ENCODE data around the gene PLPPR3. TPM values are rescaled to one million over a fixed set of nuclear protein-coding genes. Genes with fewer than 3 reads are reported as not detected.

The PLPPR3 gene
- 2.5 to 5.6 TPM (median 3.7 TPM) in 5 replicates for total RNA-seq (2022; extraction: Qiagen RNA extraction)

DNA sequence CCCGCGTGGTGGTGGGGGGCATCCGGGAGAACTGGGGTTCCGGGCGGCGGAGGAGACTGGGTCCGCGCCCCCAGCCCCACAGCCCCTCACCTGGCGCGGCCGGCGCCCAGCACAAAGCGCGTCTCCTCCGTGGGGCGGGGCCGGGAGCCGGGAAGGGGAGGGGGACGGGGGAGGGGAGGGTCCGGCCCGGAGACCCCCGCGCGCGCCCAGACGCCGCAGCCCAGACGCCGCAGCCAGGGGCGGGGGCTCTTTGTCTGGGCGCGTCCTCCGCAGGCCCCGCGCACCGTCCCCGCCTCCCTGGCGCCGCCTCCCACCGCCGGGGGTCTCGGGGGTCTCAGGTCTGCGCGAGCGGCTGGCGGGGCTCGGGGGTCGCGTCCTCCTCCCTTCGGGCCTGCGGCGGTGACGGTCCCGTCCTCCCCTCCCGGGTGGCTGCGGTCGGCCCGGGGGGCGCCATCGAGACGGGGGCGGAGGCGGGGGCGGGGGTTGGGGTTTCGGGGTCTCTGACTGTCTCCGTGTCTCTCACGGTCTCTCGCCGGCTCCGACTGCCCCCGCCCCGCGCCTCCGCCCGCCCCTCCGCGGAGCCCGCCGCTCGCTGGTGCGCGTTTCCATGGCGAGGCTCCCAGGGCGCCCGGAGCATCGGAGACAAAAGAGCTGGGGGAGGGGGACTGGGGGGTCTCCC lies at the start of gene PLPPR3:
TSS of gene PLPPR3 (minus strand) at position 131 of the 679 bp plus-strand sequence. CDS start 396 bp downstream, outside the sequence.

DNA sequence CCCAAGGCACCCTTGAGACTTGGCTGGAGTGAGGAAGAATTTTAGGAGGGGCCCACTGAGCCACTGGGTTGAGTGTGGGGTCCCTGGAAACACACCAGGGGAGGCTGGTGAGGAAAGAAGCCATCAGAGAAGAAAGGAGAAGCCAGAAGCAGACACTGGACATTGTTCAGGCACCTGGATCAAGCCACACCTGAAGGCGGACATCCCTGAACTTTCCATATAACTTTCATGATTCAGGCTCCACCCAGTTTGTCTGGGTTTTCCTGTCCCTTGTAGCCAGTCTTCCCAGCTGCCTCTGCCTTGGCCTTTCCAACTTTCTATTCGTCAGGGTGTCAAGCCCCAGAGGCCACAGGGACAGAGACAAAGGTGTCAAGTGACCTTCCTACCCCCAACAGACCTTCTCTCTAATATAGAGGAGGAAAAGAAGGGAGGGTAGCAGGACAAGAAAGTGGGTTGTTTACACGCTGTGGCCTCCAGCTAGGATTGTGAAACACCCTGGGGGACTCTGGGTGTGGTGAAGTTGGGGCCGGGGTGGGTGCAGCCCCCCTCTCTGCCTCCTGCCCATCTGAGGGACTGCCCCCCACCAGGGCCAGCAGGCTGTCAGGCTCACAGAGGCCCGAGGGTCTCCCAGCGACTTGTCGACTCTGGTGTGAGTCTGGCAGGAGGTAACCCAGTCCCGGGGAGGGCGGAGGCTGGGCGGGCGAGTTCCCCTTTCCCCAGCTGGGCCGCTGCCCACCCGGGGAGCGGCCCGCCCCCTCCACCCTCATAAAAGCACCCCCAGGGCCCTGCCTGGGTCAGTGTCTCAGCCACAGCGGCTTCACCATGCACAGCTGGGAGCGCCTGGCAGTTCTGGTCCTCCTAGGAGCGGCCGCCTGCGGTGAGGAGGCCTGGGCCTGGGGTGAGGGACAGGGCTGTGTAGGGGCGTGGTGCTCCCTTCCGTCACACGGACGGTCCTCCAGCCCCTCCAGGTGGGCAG lies 37.4 kb upstream of the PLPPR3 start, which contains the start of gene CFD:
TSS of gene CFD (plus strand) at position 797 of the 976 bp plus-strand sequence. CDS start at position 823, 26 bp downstream.

GRCh38 chr19:852136-853013 lies 30.6 kb upstream of the PLPPR3 start, which contains the start of gene ELANE:
ELANE (plus strand) TSS chr19:852303; CDS start chr19:852329, 26 bp downstream.

GRCh38 chr19:840519-841206 lies 18.9 kb upstream of the PLPPR3 start, which contains the start of gene PRTN3:
PRTN3 (plus strand) TSS chr19:840999; CDS start chr19:841009, 10 bp downstream.

GRCh38 chr19:827710-828321 lies 6.1 kb upstream of the PLPPR3 start, which contains the start of gene AZU1:
AZU1 (plus strand) TSS chr19:827837; CDS start chr19:827847, 10 bp downstream.

DNA sequence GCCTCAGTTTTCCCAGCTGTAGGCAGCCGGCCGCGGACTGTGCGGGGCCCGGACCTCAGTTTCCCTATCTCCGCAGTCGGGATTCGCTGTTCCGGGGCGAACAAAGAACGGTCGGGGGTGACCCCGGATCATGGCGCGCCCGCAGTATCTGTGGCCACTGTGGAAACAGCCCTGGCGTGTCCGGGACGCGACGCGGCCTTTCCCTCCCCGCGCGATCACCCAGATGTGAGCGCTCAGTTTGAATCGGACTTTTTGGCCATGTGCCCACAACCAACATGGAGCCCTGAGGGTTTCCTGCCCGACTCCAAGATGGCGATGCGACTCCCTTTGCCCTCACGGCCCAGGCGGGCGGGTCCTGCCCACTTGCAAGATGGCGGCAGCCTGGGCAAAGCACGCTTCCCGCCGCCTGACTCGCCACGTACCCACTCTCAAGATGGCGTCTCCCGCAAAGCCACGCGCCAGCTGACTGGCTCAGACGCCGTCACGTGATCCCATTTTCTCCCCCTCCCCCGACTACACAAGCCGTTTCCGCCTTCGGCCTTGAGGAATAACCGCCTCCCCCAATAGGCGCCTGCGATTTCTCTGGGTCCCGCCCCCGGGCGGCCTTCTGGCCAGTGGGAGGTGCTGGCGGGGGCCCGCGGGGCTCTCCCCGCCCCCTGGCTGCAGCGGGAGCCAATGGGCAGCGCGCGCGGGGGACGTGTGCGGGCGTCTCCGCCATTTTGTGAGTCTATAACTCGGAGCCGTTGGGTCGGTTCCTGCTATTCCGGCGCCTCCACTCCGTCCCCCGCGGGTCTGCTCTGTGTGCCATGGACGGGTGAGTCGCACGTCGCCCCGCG lies 24.8 kb downstream of the PLPPR3 start, which contains the start of gene PTBP1:
TSS of gene PTBP1 (plus strand) at position 761 of the 836 bp plus-strand sequence. CDS start at position 807, 46 bp downstream.

Other genes with a start within 250 kb of the PLPPR3 start
- 645 to 729 TPM (median 699 TPM) in 5 replicates for gene BSG, start 249.4 kb downstream of the PLPPR3 start, total RNA-seq (2022; extraction: Qiagen RNA extraction)
- 30.4 to 38.9 TPM (median 35.2 TPM) in 5 replicates for gene HCN2, start 232.1 kb downstream of the PLPPR3 start, total RNA-seq (2022; extraction: Qiagen RNA extraction)
- gene POLRMT, start 188.4 kb downstream of the PLPPR3 start, total RNA-seq (2022; extraction: Qiagen RNA extraction), result 68.0 to 91.4 TPM (median 86.6 TPM) in 5 replicates
- 0.37 to 0.75 TPM (median 0.55 TPM) in 5 replicates for gene FGF22, start 182.1 kb downstream of the PLPPR3 start, total RNA-seq (2022; extraction: Qiagen RNA extraction)
- 53.5 to 72.9 TPM (median 70.7 TPM) in 5 replicates for gene RNF126, start 158.7 kb downstream of the PLPPR3 start, total RNA-seq (2022; extraction: Qiagen RNA extraction)
- 210 to 272 TPM (median 239 TPM) in 5 replicates for gene FSTL3, start 145.6 kb downstream of the PLPPR3 start, total RNA-seq (2022; extraction: Qiagen RNA extraction)
- gene PRSS57, start 126.5 kb downstream of the PLPPR3 start, total RNA-seq (2022; extraction: Qiagen RNA extraction), result 0.16 to 0.23 TPM in 2 of 5 replicates, not detected in the others
- 12.0 to 17.9 TPM (median 14.3 TPM) in 5 replicates for gene PALM, start 113.0 kb downstream of the PLPPR3 start, total RNA-seq (2022; extraction: Qiagen RNA extraction)
- 73.4 to 86.5 TPM (median 79.6 TPM) in 5 replicates for gene MISP, start 70.8 kb downstream of the PLPPR3 start, total RNA-seq (2022; extraction: Qiagen RNA extraction)
- gene PTBP1, start 24.5 kb downstream of the PLPPR3 start, total RNA-seq (2022; extraction: Qiagen RNA extraction), result 195 to 244 TPM (median 206 TPM) in 5 replicates
- 0.14 to 0.56 TPM (median 0.23 TPM) in 5 replicates for gene AZU1, start 5.9 kb upstream of the PLPPR3 start, total RNA-seq (2022; extraction: Qiagen RNA extraction)
- gene PRTN3, start 19.0 kb upstream of the PLPPR3 start, total RNA-seq (2022; extraction: Qiagen RNA extraction), result 0.14 to 0.46 TPM (median 0.43 TPM) in 5 replicates
- gene ELANE, start 30.3 kb upstream of the PLPPR3 start, total RNA-seq (2022; extraction: Qiagen RNA extraction), result 0.09 to 0.46 TPM (median 0.20 TPM) in 5 replicates
- gene CFD, start 37.7 kb upstream of the PLPPR3 start, total RNA-seq (2022; extraction: Qiagen RNA extraction), result 8.2 to 22.5 TPM (median 20.7 TPM) in 5 replicates
- gene MED16, start 71.2 kb upstream of the PLPPR3 start, total RNA-seq (2022; extraction: Qiagen RNA extraction), result 13.1 to 25.9 TPM (median 23.8 TPM) in 5 replicates
- not detected in 5 replicates for gene RNU6-9, start 71.5 kb upstream of the PLPPR3 start, total RNA-seq (2022; extraction: Qiagen RNA extraction)
- gene R3HDM4, start 91.3 kb upstream of the PLPPR3 start, total RNA-seq (2022; extraction: Qiagen RNA extraction), result 30.7 to 39.0 TPM (median 37.7 TPM) in 5 replicates
- gene KISS1R, start 95.4 kb upstream of the PLPPR3 start, total RNA-seq (2022; extraction: Qiagen RNA extraction), result 0.18 to 0.53 TPM (median 0.47 TPM) in 5 replicates
- 4.5 to 5.5 TPM (median 4.9 TPM) in 5 replicates for gene ARID3A, start 104.1 kb upstream of the PLPPR3 start, total RNA-seq (2022; extraction: Qiagen RNA extraction)
- 41.9 to 70.4 TPM (median 66.9 TPM) in 5 replicates for gene WDR18, start 162.4 kb upstream of the PLPPR3 start, total RNA-seq (2022; extraction: Qiagen RNA extraction)
- 1.6 to 3.6 TPM (median 2.4 TPM) in 5 replicates for gene GRIN3B, start 178.5 kb upstream of the PLPPR3 start, total RNA-seq (2022; extraction: Qiagen RNA extraction)
- gene TMEM259, start 199.2 kb upstream of the PLPPR3 start, total RNA-seq (2022; extraction: Qiagen RNA extraction), result 88.1 to 125 TPM (median 119 TPM) in 5 replicates
- not detected in 5 replicates for gene RNU6-2, start 199.6 kb upstream of the PLPPR3 start, total RNA-seq (2022; extraction: Qiagen RNA extraction)
- gene CNN2, start 204.7 kb upstream of the PLPPR3 start, total RNA-seq (2022; extraction: Qiagen RNA extraction), result 70.3 to 98.3 TPM (median 87.8 TPM) in 5 replicates
- gene ABCA7, start 218.2 kb upstream of the PLPPR3 start, total RNA-seq (2022; extraction: Qiagen RNA extraction), result 12.7 to 19.5 TPM (median 15.0 TPM) in 5 replicates
- gene ARHGAP45, start 245.2 kb upstream of the PLPPR3 start, total RNA-seq (2022; extraction: Qiagen RNA extraction), result 3.2 to 4.9 TPM (median 4.7 TPM) in 5 replicates